SU-DHL-6 (cell line): ENCODE results near the gene MINDY3.
A peak's percentile ranks its signal among the peaks of the same experiment; 100 is the strongest.

ENCODE experiments used
- H2AFZ ChIP-seq: fragments of 200-600 bp; sonication (generic); 2 replicates; pipeline ENCODE4 v1.6.1; 2014; ENCODE audit warnings: low read depth, mild to moderate bottlenecking, moderate library complexity, mixed read lengths, antibody characterized with exemption, low read length; ENCODE audit not compliant: severe bottlenecking
- H3F3A ChIP-seq: fragments of 200-600 bp; shearing (Covaris generic); 2 replicates; pipeline ENCODE4 v1.6.0; 2016; ENCODE audit warnings: antibody characterized with exemption, mild to moderate bottlenecking; ENCODE audit not compliant: insufficient read depth
- H3K27ac ChIP-seq: fragments of 200-600 bp; sonication (generic); 2 replicates; pipeline ENCODE4 v1.5.1; 2016; ENCODE audit warnings: low read depth, mild to moderate bottlenecking, low read length, moderate library complexity, mixed read lengths
- H3K27me3 ChIP-seq: fragments of 200-600 bp; sonication (generic), shearing (Covaris generic); 2 replicates; pipeline ENCODE4 v1.6.0; 2014; ENCODE audit warnings: mild to moderate bottlenecking, low read length
- H3K36me3 ChIP-seq: fragments of 200-600 bp; sonication (generic); 2 replicates; pipeline ENCODE4 v1.6.1; 2014; ENCODE audit warnings: mild to moderate bottlenecking, low read length, mixed read lengths
- H3K4me2 ChIP-seq: fragments of 300-600, 200-600 bp; shearing (Covaris generic), sonication (generic); 2 replicates; pipeline ENCODE4 v1.6.0; 2014; ENCODE audit warnings: low read length, low read depth, mild to moderate bottlenecking; ENCODE audit not compliant: poor library complexity, severe bottlenecking
- H3K4me3 ChIP-seq: fragments of 200-600 bp; sonication (generic); 2 replicates; pipeline ENCODE4 v1.5.1; 2014; ENCODE audit warnings: antibody characterized with exemption, low read length, mild to moderate bottlenecking, mixed read lengths; ENCODE audit not compliant: insufficient read depth, poor library complexity, severe bottlenecking
- H3K79me2 ChIP-seq: fragments of 200-600 bp; sonication (generic); 2 replicates; pipeline ENCODE4 v1.6.1; 2014; ENCODE audit warnings: mild to moderate bottlenecking, low read length, moderate library complexity; ENCODE audit not compliant: insufficient read depth
- H3K9ac ChIP-seq: fragments of 200-600 bp; sonication (generic); 2 replicates; pipeline ENCODE4 v1.7.0; 2014; ENCODE audit warnings: mild to moderate bottlenecking, low read length
- H3K9me2 ChIP-seq: fragments of 200-600 bp; sonication (generic); replicated peaks from 2 replicates; pipeline ENCODE4 v1.6.1; 2014; ENCODE audit warnings: low read length; ENCODE audit not compliant: insufficient read depth
- H3K9me3 ChIP-seq: fragments of 200-600 bp; sonication (generic); 2 replicates; pipeline ENCODE4 v1.6.1; 2014; ENCODE audit warnings: low read length, mixed read lengths; ENCODE audit not compliant: insufficient read depth
- H4K20me1 ChIP-seq: fragments of 200-600 bp; sonication (generic); 2 replicates; pipeline ENCODE4 v1.6.1; 2014; ENCODE audit warnings: low read depth, mild to moderate bottlenecking, antibody characterized with exemption, low read length, moderate library complexity, mixed read lengths
- CTCF ChIP-seq: fragments of 200-600 bp; sonication (generic); IDR thresholded peaks from one replicate; pipeline ENCODE4 v1.5.1; 2017; ENCODE audit warnings: antibody characterized with exemption, mild to moderate bottlenecking, low read length, moderate library complexity; ENCODE audit not compliant: insufficient read depth, poor library complexity, severe bottlenecking
- EZH2phosphoT487 ChIP-seq: fragments of 200-600 bp; sonication (generic), shearing (Covaris generic); conservative IDR thresholded peaks from 2 replicates; pipeline ENCODE4 v1.6.1; 2018; ENCODE audit warnings: mild to moderate bottlenecking, antibody characterized with exemption, low read length, moderate library complexity, mixed read lengths

The MINDY3 gene

DNA sequence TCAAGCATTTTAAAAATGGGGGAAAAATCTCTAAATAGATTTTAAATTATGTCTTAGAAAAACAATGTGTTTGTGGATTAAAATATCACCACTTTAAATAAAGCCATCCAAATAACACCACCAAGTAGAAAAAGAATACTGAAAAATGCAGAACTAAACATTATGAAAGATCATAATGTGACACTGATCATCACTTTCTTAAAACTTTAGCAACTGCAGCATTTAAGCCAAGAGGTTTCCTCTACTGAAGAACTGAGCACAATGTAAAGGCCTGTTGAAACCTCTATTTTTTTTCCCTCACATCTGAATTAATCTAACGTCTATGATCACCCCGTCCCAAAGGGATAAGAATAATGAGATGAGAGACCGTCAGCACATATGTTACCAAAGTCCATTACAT, 18.6 kb downstream of the MINDY3 start:
- Histone ChIP-seq H3K4me2 (no peak overlapping the region), H3K27me3 (no peaks in the 10 kb centered on the region), H3K9me3 (no peaks in the 10 kb centered on the region), H3K9ac (no peak overlapping the region), H3K9me2 (no peaks in the 10 kb centered on the region), H3K79me2 (peaks cover 6% of the 10 kb centered on the region; the same call in 1 of the 2 replicates), H3K27ac (no peak overlapping the region), H3F3A (no peaks in the 10 kb centered on the region), H4K20me1 (no peaks in the 10 kb centered on the region), H2AFZ (no peak overlapping the region), H3K4me3 (no peak overlapping the region), H3K36me3 (peaks cover 20% of the 10 kb centered on the region; the same call in 1 of the 2 replicates)
- TF ChIP-seq EZH2phosphoT487: no peak
- TF ChIP-seq CTCF: no peak

GRCh38 chr10:15836807-15837206, 23.5 kb downstream of the MINDY3 start:
- no peaks in the 10 kb centered on the region for H3F3A ChIP-seq
- no peak overlapping the region for H3K9ac ChIP-seq
- TF ChIP-seq CTCF (no peak), EZH2phosphoT487 (no peak)
- no peak overlapping the region for H2AFZ ChIP-seq
- H3K79me2 ChIP-seq: no peaks in the 10 kb centered on the region
- no peak overlapping the region for H3K27ac ChIP-seq
- H4K20me1 ChIP-seq: no peaks in the 10 kb centered on the region
- no peaks in the 10 kb centered on the region for H3K9me2 ChIP-seq
- H3K27me3 ChIP-seq: no peaks in the 10 kb centered on the region
- H3K4me2 ChIP-seq: no peak overlapping the region
- no peak overlapping the region for H3K4me3 ChIP-seq
- H3K36me3 ChIP-seq: peaks cover 29% of the 10 kb centered on the region; the same call in 1 of the 2 replicates
- H3K9me3 ChIP-seq: no peaks in the 10 kb centered on the region

GRCh38 chr10:15829495-15829894, 30.8 kb downstream of the MINDY3 start:
- no peaks in the 10 kb centered on the region for H4K20me1 ChIP-seq
- H3K36me3 ChIP-seq: peaks cover 8% of the 10 kb centered on the region; the same call in 1 of the 2 replicates
- no peaks in the 10 kb centered on the region for H3K27me3 ChIP-seq
- H3K4me3 ChIP-seq: no peak overlapping the region
- H3K9me3 ChIP-seq: no peaks in the 10 kb centered on the region
- H3K4me2 ChIP-seq: no peak overlapping the region
- TF ChIP-seq CTCF: no peak
- TF ChIP-seq EZH2phosphoT487: no peak
- H2AFZ ChIP-seq: no peak overlapping the region
- H3K9ac ChIP-seq: no peak overlapping the region
- no peaks in the 10 kb centered on the region for H3K9me2 ChIP-seq
- no peak overlapping the region for H3K27ac ChIP-seq
- H3F3A ChIP-seq: no peaks in the 10 kb centered on the region
- no peaks in the 10 kb centered on the region for H3K79me2 ChIP-seq

GRCh38 chr10:15824498-15824897, 35.8 kb downstream of the MINDY3 start:
- no peak overlapping the region for H3K27ac ChIP-seq
- H3K9me2 ChIP-seq: no peaks in the 10 kb centered on the region
- no peak for TF ChIP-seq EZH2phosphoT487
- TF ChIP-seq CTCF: peak; percentile 18
- no peak overlapping the region for H2AFZ ChIP-seq
- no peak overlapping the region for H3K4me2 ChIP-seq
- H3K9ac ChIP-seq: no peak overlapping the region
- H3K79me2 ChIP-seq: no peaks in the 10 kb centered on the region
- H3K4me3 ChIP-seq: no peak overlapping the region
- no peaks in the 10 kb centered on the region for H3K9me3 ChIP-seq
- H3K36me3 ChIP-seq: peaks cover 7% of the 10 kb centered on the region; the same call in 1 of the 2 replicates
- H3F3A ChIP-seq: no peaks in the 10 kb centered on the region
- H4K20me1 ChIP-seq: no peaks in the 10 kb centered on the region
- H3K27me3 ChIP-seq: no peaks in the 10 kb centered on the region
